GM23338 (cell line): Measurements from ENCODE around the gene APOL2. TPM values are rescaled to one million over a fixed set of nuclear protein-coding genes. Genes with fewer than 3 reads are reported as not detected.
A peak's percentile ranks its signal among the peaks of the same experiment; 100 is the strongest.
"Not testable (repeated sequence)": the region's sequence is repeated elsewhere in the genome, so short reads cannot be mapped to it uniquely, and the experiment has no call there.

Experiments
- ATAC-seq: fragments of 200-7000 bp; cut with Tn5 transposase; 3 replicates; pipeline ENCODE4 v1.9.1; 2020
- DNase-seq: peaks from one replicate; pipeline ENCODE4 v3.0.0-alpha.2; 2015; ENCODE audit warnings: low spot score
- H2AFZ ChIP-seq: fragments of 200-600 bp; sonication (generic); 2 replicates; pipeline ENCODE4 v1.8.0; 2016; ENCODE audit warnings: antibody characterized with exemption, mild to moderate bottlenecking, moderate library complexity
- H3F3A ChIP-seq: fragments of 200-600 bp; sonication (generic); replicated peaks from 2 replicates; pipeline ENCODE4 v1.8.0; 2017; ENCODE audit warnings: antibody characterized with exemption, mixed run types, low read depth
- H3K27ac ChIP-seq: fragments of 200-600 bp; sonication (generic); 2 replicates; pipeline ENCODE4 v1.6.1; 2016; ENCODE audit warnings: low read depth
- H3K27me3 ChIP-seq: fragments of 200-600 bp; sonication (generic); 2 replicates; pipeline ENCODE4 v1.8.0; 2016; ENCODE audit warnings: mild to moderate bottlenecking, mixed run types, moderate library complexity; ENCODE audit not compliant: insufficient read depth
- H3K36me3 ChIP-seq: fragments of 200-600 bp; sonication (generic); 2 replicates; pipeline ENCODE4 v1.8.0; 2016; ENCODE audit warnings: mild to moderate bottlenecking; ENCODE audit not compliant: insufficient read depth
- H3K4me1 ChIP-seq: fragments of 200-600 bp; sonication (generic); 2 replicates; pipeline ENCODE4 v1.8.0; 2016; ENCODE audit warnings: mild to moderate bottlenecking, moderate library complexity; ENCODE audit not compliant: insufficient read depth
- H3K4me2 ChIP-seq: fragments of 200-600 bp; sonication (generic); 2 replicates; pipeline ENCODE4 v1.7.1; 2017; ENCODE audit warnings: mixed run types
- H3K4me3 ChIP-seq: fragments of 200-600 bp; sonication (generic); 2 replicates; pipeline ENCODE4 v1.6.1; 2016; ENCODE audit warnings: mixed run types
- H3K79me2 ChIP-seq: fragments of 200-600 bp; sonication (generic); replicated peaks from 2 replicates; pipeline ENCODE4 v1.8.0; 2017; ENCODE audit warnings: mild to moderate bottlenecking; ENCODE audit not compliant: insufficient read depth
- H3K9me2 ChIP-seq: fragments of 200-600 bp; sonication (generic); 2 replicates; pipeline ENCODE4 v1.8.0; 2017; ENCODE audit not compliant: insufficient read depth
- H4K20me1 ChIP-seq: fragments of 200-600 bp; sonication (generic); replicated peaks from 2 replicates; pipeline ENCODE4 v1.8.0; 2017; ENCODE audit warnings: mild to moderate bottlenecking; ENCODE audit not compliant: insufficient read depth
- H3K27ac Mint-ChIP-seq: 2 replicates; pipeline ENCODE4 v1.8.0; 2020; ENCODE audit warnings: inconsistent platforms, mild to moderate bottlenecking, moderate library complexity, mixed read lengths
- H3K27me3 Mint-ChIP-seq: 3 replicates; pipeline ENCODE4 v1.8.0; 2022; ENCODE audit warnings: low read depth, mild to moderate bottlenecking, moderate library complexity, mixed read lengths, inconsistent platforms; ENCODE audit not compliant: insufficient read depth, poor library complexity
- H3K36me3 Mint-ChIP-seq: 3 replicates; pipeline ENCODE4 v1.8.0; 2021; ENCODE audit warnings: low read depth, mild to moderate bottlenecking, inconsistent platforms, moderate library complexity, mixed read lengths
- H3K4me1 Mint-ChIP-seq: 3 replicates; pipeline ENCODE4 v1.8.0; 2020; ENCODE audit warnings: mild to moderate bottlenecking, inconsistent platforms, mixed read lengths
- H3K4me3 Mint-ChIP-seq: 3 replicates; pipeline ENCODE4 v1.8.0; 2021; ENCODE audit warnings: moderate library complexity, mild to moderate bottlenecking, inconsistent platforms, mixed read lengths
- H3K9me3 Mint-ChIP-seq: 3 replicates; pipeline ENCODE4 v1.8.0; 2020; ENCODE audit warnings: moderate library complexity, mild to moderate bottlenecking, inconsistent platforms, mixed read lengths
- CTCF ChIP-seq, 2 experiments: fragments of 200-600 bp in 1 of 2; sonication (generic) in 1 of 2; conservative IDR thresholded peaks; 2 replicates each; pipeline versions ENCODE4 v1.5.1 to v1.6.1; 2016 to 2017; ENCODE audit warnings: antibody characterized with exemption in 2 of 2, low read depth in 2 of 2, mild to moderate bottlenecking in 2 of 2, moderate library complexity in 1 of 2
- polyA plus RNA-seq: library from polyadenylated mRNA; unstranded; fragments of >200 nt; fragmentation: Nextera tagmentation; extraction: Ambion mirVana; gene quantifications from 2 replicates; pipeline ENCODE4 v1.2.1, GENCODE V29; 2016
- total RNA-seq: library from RNA; depleted of rRNA; stranded (reverse); fragments of >200 nt; shearing (Covaris generic); gene quantifications from 2 replicates; pipeline ENCODE4 v1.2.3, GENCODE V29; 2014

APOL2 gene
- total and polyA plus RNA-seq, 2 experiments from 2014 or later = 5.5 to 10.4 TPM

GRCh38 chr22:36263216-36263673, 23.9 kb upstream of the APOL2 start:
- not testable (repeated sequence) for H3K4me3 Mint-ChIP-seq, H3K27me3 ChIP-seq, H3K4me2 ChIP-seq, H3K79me2 ChIP-seq, H3K36me3 ChIP-seq, H2AFZ ChIP-seq, H3F3A ChIP-seq, H3K27ac ChIP-seq, H4K20me1 ChIP-seq, H3K4me3 ChIP-seq, H3K9me2 ChIP-seq, H3K36me3 Mint-ChIP-seq, DNase-seq, H3K9me3 Mint-ChIP-seq, H3K27ac Mint-ChIP-seq, ATAC-seq
- Mint-ChIP-seq H3K4me1 (peaks cover 24% of the 10 kb centered on the region), H3K27me3 (peaks cover 15% of the 10 kb centered on the region)
- peaks cover 17% of the 10 kb centered on the region for H3K4me1 ChIP-seq

- not testable (repeated sequence) for H3K4me3 Mint-ChIP-seq, H3K36me3 Mint-ChIP-seq, H3F3A ChIP-seq, H3K4me2 ChIP-seq, DNase-seq, H3K27ac Mint-ChIP-seq, H3K9me3 Mint-ChIP-seq, H3K27me3 ChIP-seq, H4K20me1 ChIP-seq, H3K36me3 ChIP-seq, H3K27ac ChIP-seq, H3K9me2 ChIP-seq, H3K79me2 ChIP-seq, H3K4me3 ChIP-seq, H2AFZ ChIP-seq, ATAC-seq
- Mint-ChIP-seq H3K27me3 (peaks cover 18% of the 10 kb centered on the region), H3K4me1 (peaks cover 30% of the 10 kb centered on the region)
- peaks cover 21% of the 10 kb centered on the region for H3K4me1 ChIP-seq
Observed at GRCh38 chr22:36262307-36262706, 23.0 kb upstream of the APOL2 start.

GRCh38 chr22:36261675-36262074, 22.3 kb upstream of the APOL2 start:
- peaks cover 13% of the 10 kb centered on the region for H3K27me3 Mint-ChIP-seq
- not testable (repeated sequence) for H3K27ac Mint-ChIP-seq
- peak; percentile 66 for ATAC-seq

More at GRCh38 chr22:36261675-36262074, 22.3 kb upstream of the APOL2 start:
- TF ChIP-seq CTCF (conservative IDR thresholded peaks at IDR 0.05; ENCODE audit: low read depth in 2 of 2) = peak; percentile 49 to 55
- not testable (repeated sequence) for H3K27ac ChIP-seq, H4K20me1 ChIP-seq, H3K36me3 ChIP-seq, H3K9me2 ChIP-seq, H3K4me3 ChIP-seq, H3K27me3 ChIP-seq, H3K4me3 Mint-ChIP-seq, H3K79me2 ChIP-seq, H3K36me3 Mint-ChIP-seq, H2AFZ ChIP-seq, H3K4me2 ChIP-seq, H3K9me3 Mint-ChIP-seq, H3F3A ChIP-seq
- H3K4me1 Mint-ChIP-seq = peaks cover 30% of the 10 kb centered on the region
- DNase-seq = peak; percentile 47
- H3K4me1 ChIP-seq = peaks cover 21% of the 10 kb centered on the region
